ENCODE data around the gene TAF4B.
"Not testable (repeated sequence)": the region's sequence is repeated elsewhere in the genome, so short reads cannot be mapped to it uniquely, and the experiment has no call there.

The TAF4B gene, protein sequence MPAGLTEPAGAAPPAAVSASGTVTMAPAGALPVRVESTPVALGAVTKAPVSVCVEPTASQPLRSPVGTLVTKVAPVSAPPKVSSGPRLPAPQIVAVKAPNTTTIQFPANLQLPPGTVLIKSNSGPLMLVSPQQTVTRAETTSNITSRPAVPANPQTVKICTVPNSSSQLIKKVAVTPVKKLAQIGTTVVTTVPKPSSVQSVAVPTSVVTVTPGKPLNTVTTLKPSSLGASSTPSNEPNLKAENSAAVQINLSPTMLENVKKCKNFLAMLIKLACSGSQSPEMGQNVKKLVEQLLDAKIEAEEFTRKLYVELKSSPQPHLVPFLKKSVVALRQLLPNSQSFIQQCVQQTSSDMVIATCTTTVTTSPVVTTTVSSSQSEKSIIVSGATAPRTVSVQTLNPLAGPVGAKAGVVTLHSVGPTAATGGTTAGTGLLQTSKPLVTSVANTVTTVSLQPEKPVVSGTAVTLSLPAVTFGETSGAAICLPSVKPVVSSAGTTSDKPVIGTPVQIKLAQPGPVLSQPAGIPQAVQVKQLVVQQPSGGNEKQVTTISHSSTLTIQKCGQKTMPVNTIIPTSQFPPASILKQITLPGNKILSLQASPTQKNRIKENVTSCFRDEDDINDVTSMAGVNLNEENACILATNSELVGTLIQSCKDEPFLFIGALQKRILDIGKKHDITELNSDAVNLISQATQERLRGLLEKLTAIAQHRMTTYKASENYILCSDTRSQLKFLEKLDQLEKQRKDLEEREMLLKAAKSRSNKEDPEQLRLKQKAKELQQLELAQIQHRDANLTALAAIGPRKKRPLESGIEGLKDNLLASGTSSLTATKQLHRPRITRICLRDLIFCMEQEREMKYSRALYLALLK

DNA sequence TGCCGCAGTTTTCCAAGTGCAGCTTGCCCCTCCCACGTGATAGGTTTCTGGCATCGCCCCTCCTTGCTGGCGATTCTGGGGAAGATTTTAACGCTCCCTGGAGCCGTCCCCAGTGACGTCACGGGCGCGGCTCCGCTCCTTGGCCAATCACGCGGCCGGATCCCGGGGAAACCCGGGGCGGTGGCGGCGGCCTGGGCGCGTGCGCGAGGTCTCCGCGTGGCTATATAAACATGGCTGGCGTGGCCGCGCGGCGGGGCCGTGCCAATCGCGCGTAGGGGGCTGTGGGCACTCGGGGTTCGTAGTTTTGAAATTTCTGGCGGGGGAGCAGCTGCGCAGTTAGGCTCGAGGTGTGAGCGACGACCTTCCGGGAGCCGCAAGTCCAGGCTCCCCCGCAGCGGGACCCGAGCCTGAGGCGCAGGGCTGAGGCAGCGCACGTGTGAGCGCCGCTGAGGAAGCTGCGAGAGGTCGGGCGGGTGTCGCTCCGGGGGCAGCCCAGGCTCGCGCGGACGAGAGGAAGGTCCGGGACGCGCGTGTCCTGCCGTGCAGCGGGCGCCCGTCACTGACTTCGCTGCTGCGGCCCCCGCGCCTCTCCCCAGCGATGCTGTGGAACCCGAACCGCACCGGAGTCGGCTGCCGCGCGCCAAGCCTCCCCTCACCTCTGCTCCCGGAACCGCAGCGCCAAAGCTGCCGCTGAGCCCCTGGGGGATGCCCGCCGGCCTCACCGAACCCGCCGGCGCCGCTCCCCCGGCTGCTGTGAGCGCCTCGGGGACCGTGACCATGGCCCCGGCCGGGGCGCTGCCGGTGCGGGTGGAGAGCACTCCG, at the start of gene TAF4B:
TAF4B (plus strand) TSS at position 217 of the 822 bp plus-strand sequence; CDS start at position 706, 489 bp downstream.
- peak; percentile 85 for DNase-seq

DNA sequence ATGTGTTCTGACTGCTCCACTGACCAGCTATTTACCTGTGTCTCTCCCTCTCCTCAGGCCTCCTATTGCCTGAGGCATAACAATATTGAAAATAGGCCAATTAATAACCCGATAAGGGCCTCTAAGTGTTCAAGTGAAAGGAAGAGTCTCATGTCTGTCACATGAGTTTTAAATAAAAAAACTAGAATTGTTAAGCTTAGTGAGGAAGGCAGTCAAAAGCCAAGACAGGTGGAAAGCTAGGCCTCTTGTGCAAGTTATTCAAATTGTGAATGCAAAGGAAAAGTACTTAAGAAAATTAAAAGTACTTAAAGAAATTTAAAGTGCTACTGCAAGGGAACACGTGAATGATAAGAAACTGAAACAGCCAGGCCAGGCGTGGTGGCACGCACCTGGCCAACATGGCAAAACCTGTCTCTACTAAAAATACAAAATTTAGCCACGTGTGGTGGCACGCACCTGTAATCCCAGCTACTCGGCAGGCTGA, 44.9 kb upstream of the TAF4B start:
- DNase-seq = peak; percentile 50

DNA sequence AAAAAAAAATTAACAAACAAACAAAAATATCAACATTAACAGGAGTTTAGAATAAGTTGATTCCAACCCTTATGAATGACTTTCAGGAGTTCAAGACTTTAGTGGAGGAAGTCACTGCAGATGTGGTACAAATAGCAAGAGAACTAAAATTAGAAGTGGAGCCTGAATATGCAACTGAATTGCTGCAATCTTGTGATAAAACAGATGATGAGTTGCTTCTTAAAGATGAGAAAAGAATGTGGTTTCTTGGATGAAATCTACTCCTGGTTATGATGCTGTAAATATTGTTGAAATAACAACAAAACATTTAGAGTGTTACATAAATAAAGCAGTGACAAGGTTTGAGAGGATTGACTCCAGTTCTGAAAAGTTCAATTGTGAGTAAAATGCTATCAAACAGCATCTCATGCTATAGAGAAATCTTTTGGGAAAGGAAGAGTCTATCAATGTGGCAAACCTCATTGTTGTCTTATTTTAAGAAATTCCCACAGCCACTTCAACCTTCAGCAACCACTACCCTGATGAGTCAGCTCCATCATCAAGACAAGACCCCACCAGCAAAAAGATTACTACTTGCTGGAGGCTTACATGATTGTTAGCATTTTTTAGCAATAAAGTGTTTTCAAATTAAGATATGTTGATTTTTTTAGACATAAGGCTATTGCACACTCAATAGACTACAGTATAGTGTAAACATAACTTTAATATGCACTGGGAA, 42.7 kb upstream of the TAF4B start:
- no peak for DNase-seq

DNA sequence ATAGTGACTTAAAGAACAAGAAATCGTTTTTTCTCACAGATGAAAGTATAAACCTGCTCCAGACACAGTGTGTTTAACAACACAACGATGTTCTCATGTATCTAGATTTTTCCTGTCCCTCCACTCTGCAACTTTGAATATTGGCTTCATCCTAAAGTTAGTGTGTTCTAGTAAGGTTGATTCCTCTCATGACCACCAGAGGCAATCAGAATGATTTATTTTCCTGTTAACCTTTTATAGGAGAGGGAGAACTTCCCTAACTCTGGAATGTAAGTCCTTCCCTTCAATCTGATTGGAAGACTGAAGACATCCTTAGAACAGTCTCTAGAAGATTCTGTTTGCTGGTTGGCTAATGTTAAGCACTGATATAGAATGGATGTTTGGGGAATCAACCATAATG, 41.0 kb upstream of the TAF4B start:
- DNase-seq = no peak

DNA sequence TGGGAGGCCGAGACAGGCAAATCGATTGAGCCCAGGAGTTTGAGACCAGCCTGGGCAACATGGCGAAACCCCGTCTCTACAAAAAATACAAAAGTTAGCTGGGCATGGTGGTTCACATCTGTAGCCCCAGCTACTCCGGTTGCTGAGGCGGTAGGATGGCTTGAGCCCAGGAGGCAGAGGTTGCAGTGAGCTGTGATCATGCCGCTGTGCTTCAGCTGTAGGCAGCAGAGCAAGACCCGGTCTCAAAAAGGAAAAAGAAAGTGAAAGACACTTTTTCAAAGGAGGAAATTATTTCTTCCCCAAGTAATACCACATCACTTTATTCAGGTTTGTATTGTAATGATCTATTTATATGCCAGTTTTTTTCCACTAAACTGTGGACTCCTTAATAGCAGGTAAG, 35.7 kb upstream of the TAF4B start:
- DNase-seq = no peak

DNA sequence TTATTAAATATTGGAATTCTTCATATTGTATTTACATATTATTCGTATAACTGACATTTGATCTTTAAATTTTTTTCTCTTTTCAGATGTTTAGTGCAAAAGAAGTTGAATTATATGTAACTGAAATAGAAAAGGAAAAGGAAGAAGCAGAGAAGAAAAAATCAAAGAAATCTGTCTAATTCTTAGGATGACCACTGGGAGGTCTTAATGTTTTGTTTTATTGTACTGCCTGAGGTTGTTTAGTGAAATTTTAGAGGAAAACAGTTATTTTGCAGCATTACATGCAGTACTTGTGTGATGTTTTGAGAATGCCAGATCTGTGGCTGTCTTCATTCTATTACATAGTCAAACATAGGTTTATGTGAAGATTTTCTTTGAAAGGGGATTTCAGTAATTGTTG, 34.0 kb upstream of the TAF4B start:
- no peak for DNase-seq

DNA sequence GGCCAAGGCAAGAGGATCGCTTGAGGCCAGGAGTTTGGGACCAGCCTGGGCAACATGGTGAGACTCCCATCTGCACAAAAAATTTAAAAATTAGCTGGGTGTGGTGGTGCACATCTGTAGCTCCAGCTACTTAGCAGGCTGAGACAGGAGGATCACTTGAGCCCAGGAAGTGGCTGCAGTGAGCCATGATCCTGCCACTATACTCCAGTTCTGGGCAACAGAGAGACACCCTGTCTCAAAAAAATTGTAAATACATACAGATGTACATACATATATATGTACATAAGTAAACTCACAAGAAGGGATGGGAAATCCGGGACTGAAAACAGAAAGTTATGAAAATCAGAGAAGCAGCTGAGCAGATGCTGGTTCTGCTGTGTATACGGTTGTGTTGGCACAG, 29.6 kb upstream of the TAF4B start:
- DNase-seq = no peak

DNA sequence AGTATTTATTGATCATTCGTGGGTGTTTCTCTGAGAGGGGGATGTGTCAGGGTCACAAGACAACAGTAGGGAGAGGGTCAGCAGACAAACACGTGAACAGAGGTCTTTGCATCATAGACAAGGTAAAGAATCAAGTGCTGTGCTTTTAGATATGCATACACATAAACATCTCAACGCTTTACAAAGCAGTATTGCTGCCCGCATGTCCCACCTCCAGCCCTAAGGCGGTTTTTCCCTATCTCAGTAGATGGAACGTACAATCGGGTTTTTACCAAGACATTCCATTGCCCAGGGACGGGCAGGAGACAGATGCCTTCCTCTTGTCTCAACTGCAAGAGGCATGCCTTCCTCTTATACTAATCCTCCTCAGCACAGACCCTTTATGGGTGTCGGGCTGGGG, 24.2 kb upstream of the TAF4B start:
- DNase-seq = not testable (repeated sequence)

DNA sequence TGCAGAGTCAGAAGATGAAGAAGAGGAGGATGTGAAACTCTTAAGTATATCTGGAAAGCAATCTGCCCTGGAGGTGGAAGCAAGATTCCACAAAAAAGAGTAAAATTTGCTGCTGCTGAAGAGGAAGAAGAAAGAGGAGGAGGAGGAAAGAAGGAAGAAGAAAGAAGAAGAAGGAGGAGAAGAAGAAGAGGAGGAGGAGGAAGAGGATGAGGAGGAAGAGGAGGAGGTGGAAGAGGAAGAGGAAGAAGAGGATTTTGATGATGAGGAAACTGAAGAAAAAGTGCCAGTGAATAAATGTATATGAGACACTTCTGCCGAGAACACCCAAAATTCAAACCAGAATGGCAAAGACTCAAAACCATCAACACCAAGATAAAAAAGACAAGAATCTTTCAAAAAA, 20.9 kb upstream of the TAF4B start:
- no peak for DNase-seq

DNA sequence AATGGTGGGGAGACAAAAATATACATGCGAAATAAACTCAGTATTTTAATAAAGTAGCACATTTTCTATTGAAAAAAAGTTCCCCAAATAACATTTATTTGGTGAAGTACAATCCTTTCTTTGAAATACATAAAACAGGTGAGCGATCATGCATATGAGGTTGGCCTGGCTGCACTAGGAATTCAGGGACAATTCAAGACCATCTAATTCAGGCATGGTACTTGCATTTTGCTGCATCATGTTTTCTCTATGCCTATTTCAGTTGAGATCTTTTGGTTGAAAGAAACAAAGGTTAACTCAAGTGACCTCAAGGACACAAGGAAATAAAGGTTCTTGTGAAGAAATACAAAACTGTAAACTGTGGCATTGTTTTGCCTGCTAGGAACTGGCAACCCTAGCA, 19.8 kb upstream of the TAF4B start:
- no peak for DNase-seq

DNA sequence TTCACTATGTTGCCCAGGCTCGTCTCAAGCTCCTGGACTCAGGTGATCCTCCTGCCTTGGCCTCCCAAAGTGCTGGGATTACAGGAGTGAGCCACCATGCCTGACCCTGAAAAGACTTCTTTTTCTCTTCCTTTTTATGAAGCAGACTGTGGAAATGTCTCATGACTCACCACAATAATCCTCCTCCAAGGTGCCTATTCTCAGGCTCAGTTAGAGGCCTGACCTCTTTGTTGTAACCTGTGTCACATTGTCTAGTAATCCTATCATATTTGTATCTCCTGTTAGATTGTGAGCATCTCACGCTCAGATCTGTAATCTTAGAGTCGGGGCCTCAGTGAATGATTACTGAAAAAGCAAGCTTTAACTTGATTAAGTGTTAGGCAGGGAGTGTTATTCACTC, 18.3 kb upstream of the TAF4B start:
- DNase-seq = no peak

DNA sequence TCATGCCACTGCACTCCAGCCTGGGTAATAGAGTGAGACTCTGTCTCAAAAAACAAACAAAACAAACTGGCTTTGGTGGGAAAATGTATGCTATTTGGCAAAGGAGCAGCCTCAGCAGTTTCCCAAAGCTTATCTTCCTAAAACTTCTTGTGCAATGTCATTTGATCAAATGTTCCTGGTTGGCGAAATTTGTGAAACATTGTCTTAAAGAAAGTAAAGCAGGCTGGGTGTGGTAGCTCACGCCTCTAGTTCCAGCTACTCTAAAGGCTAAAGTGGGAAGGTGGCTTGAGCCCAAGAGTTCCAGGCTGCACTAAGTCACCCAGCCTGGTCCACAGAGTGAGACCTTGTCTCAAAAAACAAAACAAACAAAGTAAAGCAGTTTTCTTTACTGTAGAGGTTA, 17.3 kb upstream of the TAF4B start:
- no peak for DNase-seq

DNA sequence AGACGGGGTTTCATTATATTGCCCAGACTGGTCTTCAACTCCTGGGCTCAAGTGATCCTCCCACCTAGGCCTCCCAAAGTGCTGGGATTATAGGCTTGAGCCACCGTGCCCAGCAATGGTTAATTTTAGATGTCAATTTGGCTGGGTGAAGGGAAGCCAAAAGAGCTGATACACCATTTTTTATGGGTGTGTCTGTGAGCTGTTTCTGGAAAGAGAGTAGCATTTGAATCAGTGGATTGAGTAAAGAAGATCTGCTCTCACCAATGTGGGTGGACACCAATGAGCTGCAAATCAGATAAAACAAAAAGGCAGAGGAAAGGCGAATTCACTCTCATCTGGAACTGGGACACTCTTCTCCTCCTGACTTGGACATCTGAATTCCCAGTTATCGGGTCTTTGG, 16.1 kb upstream of the TAF4B start:
- DNase-seq = no peak

DNA sequence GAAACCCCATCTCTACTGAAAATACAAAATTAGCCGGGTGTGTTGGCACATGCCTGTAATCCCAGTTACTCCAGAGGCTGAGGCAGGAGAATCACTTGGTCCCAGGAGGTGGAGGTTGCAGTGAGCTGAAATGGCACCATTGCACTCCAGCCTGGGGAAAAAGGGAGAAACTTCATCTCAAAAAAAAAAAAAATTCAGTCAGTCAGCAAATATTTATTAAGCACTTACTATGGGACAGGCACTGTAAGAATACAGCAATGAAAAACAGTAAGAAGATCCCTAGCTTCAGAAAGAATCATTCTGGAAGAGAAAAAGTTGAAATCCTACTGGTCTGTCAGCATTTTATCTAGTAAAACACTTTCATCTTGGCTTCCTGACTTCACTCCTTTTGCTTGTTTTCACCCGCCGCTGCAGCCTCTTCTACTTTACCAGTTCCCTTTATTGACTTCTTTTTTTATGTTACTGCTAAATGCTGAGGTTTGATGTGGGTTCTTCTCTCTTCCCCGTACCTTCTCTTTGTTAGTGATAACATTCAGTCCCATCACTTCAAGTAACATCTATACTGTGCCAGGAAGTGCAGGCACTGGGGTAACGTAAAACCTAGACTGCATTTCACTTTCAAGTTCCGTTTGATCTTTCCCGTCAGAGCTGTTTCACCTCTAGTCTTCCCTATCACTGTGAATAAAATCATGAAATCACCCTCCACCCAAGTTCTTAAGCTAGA, 10.8 kb upstream of the TAF4B start:
- no peak for DNase-seq

DNA sequence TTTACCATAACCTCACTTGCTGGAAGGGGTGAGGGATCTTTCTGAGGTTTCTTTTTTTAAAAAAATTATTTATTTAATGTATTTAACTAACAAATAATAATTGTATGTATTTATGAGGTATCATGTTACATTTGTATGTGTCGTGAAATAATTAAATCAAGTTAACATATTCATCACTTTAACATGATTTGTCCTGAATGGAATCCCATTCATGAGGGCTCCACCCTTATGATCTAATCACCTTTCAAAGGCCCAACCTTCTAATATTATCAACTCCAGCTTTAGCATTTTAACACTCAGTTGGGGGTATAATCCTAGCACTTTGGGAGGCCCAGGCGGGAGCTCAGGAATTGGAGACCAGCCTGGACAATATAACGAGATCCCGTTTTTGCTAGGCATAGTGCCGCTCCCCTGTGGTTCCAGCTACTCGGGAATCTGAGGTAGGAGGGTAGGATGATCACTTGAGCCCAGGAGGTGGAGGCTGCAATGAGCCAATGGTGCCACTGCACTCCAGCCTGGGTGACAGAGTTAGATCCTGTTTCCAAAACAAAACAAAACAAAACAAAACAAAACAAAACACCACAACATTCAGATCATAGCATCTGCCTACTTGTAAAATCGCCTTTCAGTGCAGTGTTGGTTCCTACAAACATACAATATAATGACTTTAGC, 1.1 kb upstream of the TAF4B start:
- no peak for DNase-seq

DNA sequence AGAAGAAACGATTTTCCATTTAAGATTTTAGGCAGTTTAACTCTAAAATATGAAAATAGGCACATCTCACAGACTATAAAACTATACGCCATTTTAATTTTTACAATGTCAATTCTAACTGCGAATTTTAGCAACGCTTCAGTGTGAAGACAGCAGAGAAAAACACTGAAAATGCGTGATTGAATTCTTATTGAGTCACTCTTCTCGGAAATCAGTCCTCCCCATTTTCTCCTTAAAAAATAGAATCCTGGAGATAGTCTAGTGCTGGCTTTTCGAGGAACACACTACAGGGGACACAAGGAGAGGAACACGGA, 373 bp upstream of the TAF4B start:
- DNase-seq = no peak

DNA sequence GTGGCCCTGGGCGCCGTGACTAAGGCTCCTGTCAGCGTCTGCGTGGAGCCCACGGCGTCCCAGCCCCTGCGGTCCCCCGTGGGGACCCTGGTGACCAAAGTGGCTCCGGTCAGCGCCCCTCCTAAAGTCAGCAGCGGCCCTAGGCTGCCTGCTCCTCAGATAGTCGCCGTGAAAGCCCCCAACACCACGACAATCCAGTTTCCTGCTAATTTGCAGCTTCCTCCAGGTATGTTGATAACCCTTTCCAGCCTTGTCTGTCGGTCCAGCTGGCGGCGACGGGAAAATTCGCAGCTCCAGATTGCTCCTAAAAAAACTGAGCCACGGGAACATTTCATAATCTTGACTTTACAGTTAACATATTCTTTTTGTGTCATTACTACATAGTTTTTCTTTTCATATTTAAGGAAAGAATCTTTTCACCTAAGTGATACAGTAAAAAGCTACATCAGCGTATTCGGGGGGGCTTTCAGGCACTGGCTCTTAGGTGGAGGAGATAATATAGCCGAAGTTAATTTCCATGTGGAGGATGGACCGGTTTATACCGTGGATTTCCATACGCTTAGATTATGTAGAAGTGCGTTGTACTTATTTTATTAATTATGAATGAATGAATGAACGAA, 916 bp downstream of the TAF4B start:
- DNase-seq = no peak

DNA sequence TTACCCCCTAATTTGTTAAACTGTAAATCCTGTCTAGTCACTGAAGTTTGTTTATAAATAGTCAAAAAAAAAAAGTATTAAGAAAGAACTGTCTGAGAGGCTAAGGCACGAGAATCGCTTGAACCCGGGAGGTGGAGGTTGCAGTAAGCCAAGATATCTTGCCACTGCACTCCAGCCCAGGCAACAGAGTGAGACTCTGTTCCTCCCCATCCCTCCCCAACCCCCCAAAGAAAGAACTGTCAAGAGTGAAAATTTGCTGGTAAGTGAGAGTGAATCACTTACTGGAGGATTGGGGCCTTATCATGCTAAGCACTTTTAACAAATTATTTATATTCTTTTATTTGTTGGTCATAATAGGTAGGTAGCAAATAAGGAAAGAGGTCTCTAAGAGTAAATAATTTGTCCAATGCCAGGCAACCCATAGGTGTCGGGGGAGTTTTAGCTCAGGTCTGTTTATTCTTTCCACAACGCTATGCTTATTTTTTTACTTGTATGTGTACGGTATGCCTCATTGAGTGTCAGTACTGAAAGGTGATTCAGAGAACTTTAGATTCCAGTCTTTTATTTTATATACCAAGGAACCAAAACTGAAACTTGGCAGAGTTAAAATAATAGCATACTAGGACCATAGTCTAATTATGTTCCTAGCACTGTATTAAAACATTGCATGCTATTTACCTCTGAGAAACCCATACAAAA, 2.5 kb downstream of the TAF4B start:
- no peak for DNase-seq

DNA sequence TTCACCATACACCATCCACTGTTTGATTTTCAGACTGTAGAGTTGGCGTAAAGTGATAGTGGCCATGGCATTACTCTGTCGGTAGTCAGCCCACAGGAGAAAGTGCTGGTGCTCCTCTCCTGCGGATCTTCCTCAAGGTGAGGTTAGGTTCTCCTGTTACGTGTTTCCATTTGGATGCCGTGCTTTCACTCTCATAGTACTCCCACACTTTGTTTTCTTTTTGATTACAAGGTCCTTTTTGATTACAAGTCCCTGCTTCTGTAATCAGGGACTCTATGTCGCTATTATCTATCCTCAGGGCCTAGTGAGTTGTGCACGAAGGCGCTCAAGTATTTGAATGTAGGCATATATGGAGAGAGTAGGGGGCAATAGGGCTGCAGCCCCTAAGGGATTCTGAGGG, 4.3 kb downstream of the TAF4B start:
- DNase-seq = no peak

DNA sequence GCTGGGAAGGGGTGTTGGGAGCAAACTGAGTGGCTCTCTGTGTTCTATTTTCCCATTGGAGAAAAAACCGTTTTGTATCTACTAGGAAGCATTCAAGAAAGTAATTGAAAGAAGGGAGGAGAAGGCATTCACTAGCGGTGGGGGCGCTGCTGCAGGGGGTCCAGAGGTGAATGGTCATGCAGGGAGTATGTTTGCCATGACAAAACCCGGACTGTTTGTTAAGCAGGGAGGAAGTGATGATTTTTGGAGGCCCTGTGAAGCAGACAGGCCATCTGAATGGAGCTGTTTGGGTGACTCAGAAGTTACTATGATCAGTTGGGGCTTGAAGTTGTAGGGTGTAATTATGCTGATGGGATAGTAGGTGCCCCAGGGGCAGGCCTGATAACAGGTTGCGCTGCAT, 7.0 kb downstream of the TAF4B start:
- no peak for DNase-seq
